Adrenal gland (tissue), 12 donors: ENCODE results near the gene PRDM11. TPM values are rescaled to one million over a fixed set of nuclear protein-coding genes. Genes with fewer than 3 reads are reported as not detected.
A peak's percentile ranks its signal among the peaks of the same experiment; 100 is the strongest.

Source experiments
- DNase-seq, 7 donors: peaks; one replicate each; pipeline ENCODE4 v3.0.0-alpha.2; 2019 to 2020
- H3K27ac ChIP-seq, 5 donors: fragments of 200-600 bp; sonication (generic) in 4 of 5; 1 replicate in 3 of 5; 2 replicates in 2 of 5; pipeline versions ENCODE4 v1.5.1 to v1.8.0; 2016 to 2020; ENCODE audit warnings: mild to moderate bottlenecking in 1 of 5
- H3K27me3 ChIP-seq: fragments of 200-600 bp; 2 replicates; pipeline ENCODE4 v1.8.0; 2021
- H3K36me3 ChIP-seq, 2 donors: fragments of 200-600 bp; replicated peaks in 1 of 2; 1 replicate in 1 of 2; 2 replicates in 1 of 2; pipeline versions ENCODE4 v1.5.1 to v1.8.0; 2018 to 2022
- H3K4me1 ChIP-seq, 2 donors: fragments of 200-600 bp; replicated peaks in 1 of 2; 1 replicate in 1 of 2; 2 replicates in 1 of 2; pipeline versions ENCODE4 v1.5.1 to v1.8.0; 2018 to 2021
- H3K4me3 ChIP-seq, 4 donors: fragments of 200-600 bp; sonication (generic) in 3 of 4; one replicate each; pipeline ENCODE4 v1.5.1; 2016 to 2018
- H3K9me3 ChIP-seq, 3 donors: fragments of 200-600 bp; sonication (generic) in 1 of 3; replicated peaks in 1 of 3; 1 replicate in 2 of 3; 2 replicates in 1 of 3; pipeline versions ENCODE4 v1.5.1 to v1.8.0; 2016 to 2021
- POLR2A ChIP-seq, 2 donors: fragments of 450-650 bp; IDR thresholded peaks; one replicate each; pipeline ENCODE4 v1.6.1; 2017; ENCODE audit warnings: antibody characterized with exemption in 2 of 2, mild to moderate bottlenecking in 2 of 2, moderate library complexity in 1 of 2
- WGBS, 4 donors: extraction: QIAGEN DNeasy Blood & Tissue Kit in 2 of 4; methylation state at CpG; one replicate each; pipeline versions ENCODE4 v1.1.5 to v1.1.7; 2013 to 2017; 5-methylcytosine and 5-hydroxymethylcytosine counted together
- intact Hi-C, 2 donors: fragments of 100-400 bp; cut with DNase I; formaldehyde crosslinking; loops; one replicate each; pipeline versions ENCODE4 v1.14.1 to v1.15.0; 2022 to 2023
- polyA plus RNA-seq, 3 donors: library from polyadenylated mRNA; stranded (reverse); fragments of 200-250 nt in 2 of 3; fragments of 350-450 nt in 1 of 3; fragmentation: Illumina TruSeq in 1 of 3; extraction: RNeasy Lipid Tissue Mini Kit (QIAGEN cat#74804) in 1 of 3; gene quantifications; one replicate each; pipeline ENCODE4 v1.2.3, GENCODE V29; 2013 to 2014
- total RNA-seq, 9 donors: library from RNA; depleted of rRNA in 4 of 9; stranded (reverse); fragments of >200 nt in 4 of 9; fragments of 120-200 nt in 1 of 9; fragmentation: NEBNext Ultra II Directional in 1 of 9; extraction: Animal tissue kit (Norgen Biotek cat#: 25700) in 1 of 9; gene quantifications; one replicate each; pipeline versions ENCODE4 v1.1.0 to v1.2.4, GENCODE V29; 2013 to 2023
- TF ChIP-seq, protein P1 (sequence below), 6 experiments: fragments of 450-650 bp in 4 of 6; fragments of 200-600 bp in 2 of 6; sonication (generic) in 1 of 6; IDR thresholded peaks; 1 replicate in 5 of 6; 2 replicates in 1 of 6; pipeline versions ENCODE4 v1.5.1 to v1.8.0; 2016 to 2021; ENCODE audit warnings: antibody characterized with exemption in 6 of 6, mild to moderate bottlenecking in 2 of 6, moderate library complexity in 1 of 6
- donor health status: healthy with polysubstance abuse.
- donor health status: Bipolar disorder and iron deficiency.
- donor health status: DM: yes; HTN: yes; CAD: no.
- donor health status: DM: no; HTN: no; CAD: no.
- donor health status: DM: no; HTN: no; CAD: no.
- donor health status: DM: yes; HTN: yes; CAD: no.

The PRDM11 gene
- total and polyA plus RNA-seq, 12 donors: 3.3 to 16.9 (median 11.9) TPM

DNA sequence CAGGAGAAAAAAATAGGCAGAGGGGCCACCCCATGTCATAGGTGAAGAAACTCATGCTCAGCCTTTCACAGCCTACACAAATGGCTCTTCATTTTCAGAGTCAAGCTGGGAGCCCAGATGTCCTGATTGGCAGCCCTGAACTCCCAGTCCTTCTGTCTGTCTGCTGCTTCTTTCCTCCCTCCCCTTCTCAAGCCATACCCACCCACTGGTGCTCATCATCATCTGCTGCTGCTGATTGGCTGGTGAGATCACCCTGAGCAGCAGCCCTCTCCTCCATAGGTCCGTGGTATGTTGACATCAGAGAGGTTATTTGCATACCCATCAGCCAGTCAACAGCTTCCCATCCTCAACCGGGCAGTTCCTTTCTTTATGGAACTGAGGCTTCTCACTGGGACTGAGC, 46.1 kb upstream of the PRDM11 start:
- WGBS, 4 donors: 17 to 39% (median 29%) methylated on average over 2 of the region's 2 CpGs
- Histone ChIP-seq H3K36me3 (no peaks in the 10 kb centered on the region), H3K9me3 (no peaks in the 10 kb centered on the region), H3K27ac (no peak overlapping the region), H3K27me3 (no peaks in the 10 kb centered on the region), H3K4me3 (no peak overlapping the region), H3K4me1 (peaks cover 0 to 9% of the 10 kb centered on the region in 2 donors)
- intact Hi-C loops: no loop called here
- DNase-seq: peak in 1 of 7 donors; percentile 48
- TF ChIP-seq, protein P1, sequence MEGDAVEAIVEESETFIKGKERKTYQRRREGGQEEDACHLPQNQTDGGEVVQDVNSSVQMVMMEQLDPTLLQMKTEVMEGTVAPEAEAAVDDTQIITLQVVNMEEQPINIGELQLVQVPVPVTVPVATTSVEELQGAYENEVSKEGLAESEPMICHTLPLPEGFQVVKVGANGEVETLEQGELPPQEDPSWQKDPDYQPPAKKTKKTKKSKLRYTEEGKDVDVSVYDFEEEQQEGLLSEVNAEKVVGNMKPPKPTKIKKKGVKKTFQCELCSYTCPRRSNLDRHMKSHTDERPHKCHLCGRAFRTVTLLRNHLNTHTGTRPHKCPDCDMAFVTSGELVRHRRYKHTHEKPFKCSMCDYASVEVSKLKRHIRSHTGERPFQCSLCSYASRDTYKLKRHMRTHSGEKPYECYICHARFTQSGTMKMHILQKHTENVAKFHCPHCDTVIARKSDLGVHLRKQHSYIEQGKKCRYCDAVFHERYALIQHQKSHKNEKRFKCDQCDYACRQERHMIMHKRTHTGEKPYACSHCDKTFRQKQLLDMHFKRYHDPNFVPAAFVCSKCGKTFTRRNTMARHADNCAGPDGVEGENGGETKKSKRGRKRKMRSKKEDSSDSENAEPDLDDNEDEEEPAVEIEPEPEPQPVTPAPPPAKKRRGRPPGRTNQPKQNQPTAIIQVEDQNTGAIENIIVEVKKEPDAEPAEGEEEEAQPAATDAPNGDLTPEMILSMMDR (IDR thresholded peaks at IDR 0.05): no peak
- no peak for TF ChIP-seq POLR2A (IDR thresholded peaks at IDR 0.05)

DNA sequence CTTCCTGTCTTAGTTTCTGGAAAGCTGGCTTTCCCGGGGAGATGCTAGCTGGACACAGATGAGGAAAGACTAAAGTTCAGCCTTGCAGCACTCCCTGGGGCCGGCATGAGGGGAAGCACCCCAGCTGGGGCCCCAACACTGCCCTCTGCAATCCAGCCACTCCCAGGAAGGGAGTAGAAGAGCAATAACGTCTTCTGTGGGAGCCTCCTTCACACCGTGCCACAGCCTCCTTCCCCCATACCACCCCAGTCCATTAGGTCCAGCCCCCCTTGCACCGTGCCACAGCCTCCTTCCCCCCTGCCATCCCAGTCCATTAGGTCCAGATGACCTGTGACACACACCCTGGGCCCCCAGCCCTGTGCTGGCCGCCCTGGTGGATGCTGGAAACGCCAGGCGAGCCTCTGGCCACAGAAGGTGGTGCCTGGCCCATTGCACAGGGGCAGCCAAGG, 44.1 kb upstream of the PRDM11 start:
- WGBS, 4 donors: 23 to 41% (median 33%) methylated on average over 4 to 8 of the region's 8 CpGs
- DNase-seq: peak in 2 of 7 donors; percentile 12 to 47
- no peak overlapping the region for H3K4me3 ChIP-seq
- no peaks in the 10 kb centered on the region for H3K27me3 ChIP-seq
- H3K27ac ChIP-seq: no peak overlapping the region
- peaks cover 0 to 9% of the 10 kb centered on the region in 2 donors for H3K4me1 ChIP-seq
- intact Hi-C loops: loop anchor here in 1 of 2 donors (2.0 kb wide), 1 partner anchor 166 kb away; no protein-coding TSS in a partner anchor
- H3K9me3 ChIP-seq: no peaks in the 10 kb centered on the region
- TF ChIP-seq, protein P1 (IDR thresholded peaks at IDR 0.05): no peak
- no peak for TF ChIP-seq POLR2A (IDR thresholded peaks at IDR 0.05)
- H3K36me3 ChIP-seq: no peaks in the 10 kb centered on the region

DNA sequence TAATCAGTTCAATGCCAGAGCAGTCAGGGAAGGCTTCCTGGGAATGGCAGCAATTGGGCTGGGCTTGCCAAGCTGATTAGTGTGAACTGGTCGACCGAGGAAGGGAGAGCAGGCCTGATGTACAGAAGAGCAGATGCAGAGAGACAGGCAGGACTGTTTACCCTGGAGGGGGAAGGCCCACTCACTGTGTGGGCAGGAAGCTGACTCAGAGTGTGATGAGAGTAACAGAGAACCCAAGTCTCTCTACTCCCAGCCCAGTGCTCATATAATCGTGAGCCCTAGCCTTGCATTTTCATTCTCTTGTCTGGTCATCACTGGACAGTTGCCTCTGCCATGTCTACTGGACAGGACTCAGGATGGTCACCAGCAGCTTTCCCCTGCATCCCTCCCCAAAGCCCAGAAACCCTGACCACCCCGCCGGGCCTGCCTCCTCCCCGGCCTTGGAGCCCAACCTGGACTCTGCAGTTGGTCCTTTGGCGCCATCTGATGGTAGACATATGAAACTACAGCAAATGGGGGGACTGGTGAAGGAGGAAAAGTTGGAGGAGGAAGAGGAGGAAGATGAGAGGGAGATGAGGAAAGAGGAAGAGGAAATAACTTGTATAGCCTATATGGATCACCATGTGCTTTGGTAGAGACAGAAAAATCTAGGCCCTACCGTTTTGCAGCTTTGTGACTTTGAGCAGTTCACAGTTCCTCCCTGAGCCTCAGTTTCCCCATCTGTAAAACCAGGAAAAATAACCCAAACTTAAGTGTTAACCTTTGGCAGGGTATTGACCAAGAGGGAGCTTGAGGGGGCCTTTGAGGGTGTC, 43.4 kb upstream of the PRDM11 start:
- TF ChIP-seq, protein P1 (IDR thresholded peaks at IDR 0.05): peak; percentile 93 to 99 (median 96)
- no peak for TF ChIP-seq POLR2A (IDR thresholded peaks at IDR 0.05)
- no peaks in the 10 kb centered on the region for H3K9me3 ChIP-seq
- WGBS, 4 donors: 16 to 21% (median 20%) methylated on average over 8 of the region's 8 CpGs
- no peaks in the 10 kb centered on the region for H3K27me3 ChIP-seq
- intact Hi-C loops: loop anchor here in 1 of 2 donors (2.0 kb wide), 1 partner anchor 166 kb away; no protein-coding TSS in a partner anchor
- H3K4me1 ChIP-seq: peaks cover 0 to 9% of the 10 kb centered on the region in 2 donors
- no peak overlapping the region for H3K4me3 ChIP-seq
- DNase-seq: peak; percentile 54 to 78 (median 63)
- no peaks in the 10 kb centered on the region for H3K36me3 ChIP-seq
- no peak overlapping the region for H3K27ac ChIP-seq

DNA sequence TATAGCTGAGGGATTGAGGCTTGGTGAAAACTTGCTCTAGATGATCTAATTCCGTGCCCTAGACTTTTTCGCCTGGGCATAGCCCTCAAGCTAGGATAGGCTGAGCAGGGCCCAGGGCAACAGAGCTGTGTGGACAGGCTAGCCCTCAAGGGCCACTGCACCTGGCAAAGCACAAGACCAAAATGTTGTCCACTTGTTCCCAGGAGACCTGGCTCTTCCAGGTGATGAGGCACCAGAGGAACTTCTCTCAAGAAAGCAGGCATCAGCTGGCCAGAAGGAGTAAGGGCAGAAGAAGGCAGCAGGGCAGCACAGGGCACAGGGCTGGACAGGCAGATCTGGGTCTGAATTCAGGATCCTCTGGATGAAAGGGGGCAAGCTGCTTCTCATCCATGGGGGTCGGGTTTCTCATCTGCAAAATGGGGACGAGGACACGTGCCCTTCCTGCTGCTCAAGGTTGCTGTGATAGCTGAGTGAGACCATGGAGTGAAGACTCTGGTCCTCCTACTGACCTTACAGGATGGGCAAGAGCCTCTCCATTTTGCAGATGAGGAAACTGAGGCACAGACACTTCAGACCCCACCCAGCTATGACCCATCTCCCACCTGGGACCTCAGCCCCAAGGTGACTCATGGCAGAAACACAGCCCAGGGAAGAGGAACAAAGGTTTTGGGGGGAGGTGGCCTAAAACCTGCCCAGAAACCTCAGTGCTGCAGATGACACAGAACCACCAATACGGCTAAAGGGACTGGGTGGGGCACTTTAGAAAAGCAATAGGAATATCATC, 42.2 kb upstream of the PRDM11 start:
- H3K4me3 ChIP-seq: no peak overlapping the region
- peak in 1 of 7 donors; percentile 13 for DNase-seq
- intact Hi-C loops: loop anchor here in 1 of 2 donors (2.0 kb wide), 1 partner anchor 167 kb away; no protein-coding TSS in a partner anchor
- no peak overlapping the region for H3K27ac ChIP-seq
- peaks cover 0 to 9% of the 10 kb centered on the region in 2 donors for H3K4me1 ChIP-seq
- 54 to 69% (median 66%) methylated on average over 5 to 6 of the region's 6 CpGs for WGBS, 4 donors
- no peaks in the 10 kb centered on the region for H3K9me3 ChIP-seq
- TF ChIP-seq POLR2A (IDR thresholded peaks at IDR 0.05): no peak
- TF ChIP-seq, protein P1 (IDR thresholded peaks at IDR 0.05): no peak
- no peaks in the 10 kb centered on the region for H3K27me3 ChIP-seq
- no peaks in the 10 kb centered on the region for H3K36me3 ChIP-seq
